Measurements from ENCODE around the gene BCR. TPM values are rescaled to one million over a fixed set of nuclear protein-coding genes. Genes with fewer than 3 reads are reported as not detected.

Gene BCR
- total and polyA plus RNA-seq, 2 of the 13 experiments (the other 11 are each of a cell fraction or from before 2014, with no cell fraction given): 19.9 to 33.6 TPM

GRCh38 chr22:23183061-23183698, 2.9 kb downstream of the BCR start (continued):
- TF ChIP-seq SNRNP70 (IDR thresholded peaks at IDR 0.05; ENCODE audit: low read depth, low read length) (no peak), ARNT2 (CRISPR knock-in tag; IDR thresholded peaks at IDR 0.05; ENCODE audit: low read depth) (no peak), TEAD2 (CRISPR knock-in tag; IDR thresholded peaks at IDR 0.05) (no peak), KMT2A (CRISPR knock-in tag; IDR thresholded peaks at IDR 0.05) (peak; percentile 54; the same call in 1 of the 2 replicates), TBL1XR1 (IDR thresholded peaks at IDR 0.05; ENCODE audit: borderline replicate concordance, low read length, partially characterized antibody) (no peak), ATF7 (IDR thresholded peaks at IDR 0.05) (no peak), ATF7 (CRISPR knock-in tag; IDR thresholded peaks at IDR 0.05) (no peak), ZNF740 (CRISPR knock-in tag; IDR thresholded peaks at IDR 0.05) (no peak), SAP130 (CRISPR knock-in tag; IDR thresholded peaks at IDR 0.05; ENCODE audit: low read depth) (peak; percentile 52), RBM39 (IDR thresholded peaks at IDR 0.05; ENCODE audit: low read depth, low read length, poor library complexity, severe bottlenecking) (no peak), MXD3 (CRISPR knock-in tag; IDR thresholded peaks at IDR 0.05) (no peak), STAG1 (CRISPR knock-in tag; IDR thresholded peaks at IDR 0.05) (0 out of 2 replicates have a peak, but pooled peaks have one; percentile 11), MYC (CRISPR knock-in tag; IDR thresholded peaks at IDR 0.05; ENCODE audit: borderline replicate concordance) (no peak)
